ENCODE data around the gene CACNA1F.

The CACNA1F gene

GRCh38 chrX:49179358-49179757 is 53.8 kb downstream of the CACNA1F start:
- Histone ChIP-seq H3K9ac (ENCODE audit: low read length) (no peak overlapping the region), H3K36me3 (ENCODE audit: control insufficient read depth in 1 of 2, insufficient read depth in 2 of 2, low read depth in 1 of 2, low read length in 2 of 2) (peaks cover 17 to 65% of the 10 kb centered on the region in 2 experiments), H3K27ac (ENCODE audit: low read length, poor library complexity, severe bottlenecking) (no peak overlapping the region), H2AFZ (ENCODE audit: low read depth, low read length) (no peak overlapping the region), H2AK5ac (ENCODE audit: low read length, severe bottlenecking) (no peak overlapping the region), H2BK120ac (ENCODE audit: low read depth, low read length) (no peak overlapping the region), H3K4me2 (ENCODE audit: low read length, poor library complexity, severe bottlenecking) (no peak overlapping the region), H3K27me3 (ENCODE audit: control insufficient read depth in 1 of 2, insufficient read depth in 1 of 2, low read length in 2 of 2) (no peaks in the 10 kb centered on the region), H3K9me3 (ENCODE audit: control insufficient read depth, low read length) (no peaks in the 10 kb centered on the region), H3K23ac (ENCODE audit: low read length in 2 of 2) (no peak overlapping the region), H3K4me1 (ENCODE audit: control insufficient read depth, insufficient read depth, low read depth, low read length) (peaks cover 4% of the 10 kb centered on the region), H4K91ac (ENCODE audit: low read length) (no peak overlapping the region), H2BK15ac (ENCODE audit: low read depth, poor library complexity, severe bottlenecking) (no peak overlapping the region), H3K18ac (ENCODE audit: low read depth in 1 of 2, low read length in 2 of 2) (no peak overlapping the region), H3K4me3 (ENCODE audit: insufficient read depth in 1 of 2, low read depth in 1 of 2, low read length in 2 of 2) (no peak overlapping the region), H3K4ac (ENCODE audit: low read depth in 1 of 2, low read length in 2 of 2) (no peak overlapping the region), H2BK5ac (ENCODE audit: low read depth, low read length, poor library complexity, severe bottlenecking) (no peak overlapping the region), H3K14ac (ENCODE audit: low read length in 2 of 2) (no peak overlapping the region), H3K79me1 (replicated peaks; ENCODE audit: low read length, poor library complexity, severe bottlenecking) (peaks cover 8% of the 10 kb centered on the region), H2BK12ac (ENCODE audit: low read length in 2 of 2) (no peak overlapping the region), H4K8ac (ENCODE audit: low read length) (no peak overlapping the region)
- 100% methylated on average over 1 of the region's 2 CpGs for WGBS
- no peak for DNase-seq

GRCh38 chrX:49178537-49178936 is 54.6 kb downstream of the CACNA1F start:
- H2BK15ac ChIP-seq (ENCODE audit: low read depth, poor library complexity, severe bottlenecking) = no peak overlapping the region
- H3K18ac ChIP-seq (ENCODE audit: low read depth in 1 of 2, low read length in 2 of 2) = no peak overlapping the region
- H3K27me3 ChIP-seq (ENCODE audit: control insufficient read depth in 1 of 2, insufficient read depth in 1 of 2, low read length in 2 of 2) = no peaks in the 10 kb centered on the region
- DNase-seq = no peak
- no peak overlapping the region for H3K4me3 ChIP-seq (ENCODE audit: insufficient read depth in 1 of 2, low read depth in 1 of 2, low read length in 2 of 2)
- H3K79me1 ChIP-seq (replicated peaks; ENCODE audit: low read length, poor library complexity, severe bottlenecking) = peaks cover 7% of the 10 kb centered on the region
- no peak overlapping the region for H2BK12ac ChIP-seq (ENCODE audit: low read length in 2 of 2)
- H3K23ac ChIP-seq (ENCODE audit: low read length in 2 of 2) = no peak overlapping the region
- no peak overlapping the region for H3K4ac ChIP-seq (ENCODE audit: low read depth in 1 of 2, low read length in 2 of 2)
- no peak overlapping the region for H4K8ac ChIP-seq (ENCODE audit: low read length)
- H2AFZ ChIP-seq (ENCODE audit: low read depth, low read length) = no peak overlapping the region
- no peak overlapping the region for H3K27ac ChIP-seq (ENCODE audit: low read length, poor library complexity, severe bottlenecking)
- no peaks in the 10 kb centered on the region for H3K9me3 ChIP-seq (ENCODE audit: control insufficient read depth, low read length)
- H3K14ac ChIP-seq (ENCODE audit: low read length in 2 of 2) = no peak overlapping the region
- peaks cover 23 to 67% of the 10 kb centered on the region in 2 experiments for H3K36me3 ChIP-seq (ENCODE audit: control insufficient read depth in 1 of 2, insufficient read depth in 2 of 2, low read depth in 1 of 2, low read length in 2 of 2)
- H4K91ac ChIP-seq (ENCODE audit: low read length) = no peak overlapping the region
- H2BK5ac ChIP-seq (ENCODE audit: low read depth, low read length, poor library complexity, severe bottlenecking) = no peak overlapping the region
- no peaks in the 10 kb centered on the region for H3K4me1 ChIP-seq (ENCODE audit: control insufficient read depth, insufficient read depth, low read depth, low read length)
- H3K4me2 ChIP-seq (ENCODE audit: low read length, poor library complexity, severe bottlenecking) = no peak overlapping the region
- H3K9ac ChIP-seq (ENCODE audit: low read length) = no peak overlapping the region
- H2AK5ac ChIP-seq (ENCODE audit: low read length, severe bottlenecking) = no peak overlapping the region
- no peak overlapping the region for H2BK120ac ChIP-seq (ENCODE audit: low read depth, low read length)
- WGBS = 100% methylated on average over 2 of the region's 3 CpGs

GRCh38 chrX:49177873-49178480 is 55.2 kb downstream of the CACNA1F start:
- WGBS = 97% methylated on average over 23 of the region's 23 CpGs

GRCh38 chrX:49177338-49177833 is 55.8 kb downstream of the CACNA1F start:
- H3K79me1 ChIP-seq (replicated peaks; ENCODE audit: low read length, poor library complexity, severe bottlenecking) = peaks cover 4% of the 10 kb centered on the region
- no peak overlapping the region for H3K4me2 ChIP-seq (ENCODE audit: low read length, poor library complexity, severe bottlenecking)
- H2BK5ac ChIP-seq (ENCODE audit: low read depth, low read length, poor library complexity, severe bottlenecking) = no peak overlapping the region
- H4K91ac ChIP-seq (ENCODE audit: low read length) = no peak overlapping the region
- no peak overlapping the region for H4K8ac ChIP-seq (ENCODE audit: low read length)
- WGBS = 100% methylated on average over 4 of the region's 4 CpGs
- no peak overlapping the region for H2BK15ac ChIP-seq (ENCODE audit: low read depth, poor library complexity, severe bottlenecking)
- H3K14ac ChIP-seq (ENCODE audit: low read length in 2 of 2) = no peak overlapping the region
- no peak overlapping the region for H3K4ac ChIP-seq (ENCODE audit: low read depth in 1 of 2, low read length in 2 of 2)
- peak overlapping the region; percentile 3 for H2BK120ac ChIP-seq (ENCODE audit: low read depth, low read length)
- no peak overlapping the region for H3K9ac ChIP-seq (ENCODE audit: low read length)
- H3K18ac ChIP-seq (ENCODE audit: low read depth in 1 of 2, low read length in 2 of 2) = no peak overlapping the region
- no peaks in the 10 kb centered on the region for H3K9me3 ChIP-seq (ENCODE audit: control insufficient read depth, low read length)
- H3K36me3 ChIP-seq (ENCODE audit: control insufficient read depth in 1 of 2, insufficient read depth in 2 of 2, low read depth in 1 of 2, low read length in 2 of 2) = peaks cover 20 to 63% of the 10 kb centered on the region in 2 experiments
- DNase-seq = no peak
- H2AK5ac ChIP-seq (ENCODE audit: low read length, severe bottlenecking) = no peak overlapping the region
- no peak overlapping the region for H2BK12ac ChIP-seq (ENCODE audit: low read length in 2 of 2)
- H2AFZ ChIP-seq (ENCODE audit: low read depth, low read length) = no peak overlapping the region
- H3K4me1 ChIP-seq (ENCODE audit: control insufficient read depth, insufficient read depth, low read depth, low read length) = peaks cover 5% of the 10 kb centered on the region
- no peak overlapping the region for H3K4me3 ChIP-seq (ENCODE audit: insufficient read depth in 1 of 2, low read depth in 1 of 2, low read length in 2 of 2)
- no peak overlapping the region for H3K27ac ChIP-seq (ENCODE audit: low read length, poor library complexity, severe bottlenecking)
- no peak overlapping the region for H3K23ac ChIP-seq (ENCODE audit: low read length in 2 of 2)
- H3K27me3 ChIP-seq (ENCODE audit: control insufficient read depth in 1 of 2, insufficient read depth in 1 of 2, low read length in 2 of 2) = no peaks in the 10 kb centered on the region

More at GRCh38 chrX:49177873-49178480, 55.2 kb downstream of the CACNA1F start:
- no peak overlapping the region for H2BK5ac ChIP-seq (ENCODE audit: low read depth, low read length, poor library complexity, severe bottlenecking)
- H2BK12ac ChIP-seq (ENCODE audit: low read length in 2 of 2) = no peak overlapping the region
- no peak overlapping the region for H2AFZ ChIP-seq (ENCODE audit: low read depth, low read length)
- H3K23ac ChIP-seq (ENCODE audit: low read length in 2 of 2) = no peak overlapping the region
- H4K8ac ChIP-seq (ENCODE audit: low read length) = no peak overlapping the region
- no peak overlapping the region for H2BK120ac ChIP-seq (ENCODE audit: low read depth, low read length)
- no peak overlapping the region for H4K91ac ChIP-seq (ENCODE audit: low read length)
- H3K14ac ChIP-seq (ENCODE audit: low read length in 2 of 2) = no peak overlapping the region
- H2AK5ac ChIP-seq (ENCODE audit: low read length, severe bottlenecking) = no peak overlapping the region
- no peak overlapping the region for H3K4ac ChIP-seq (ENCODE audit: low read depth in 1 of 2, low read length in 2 of 2)
- no peak for DNase-seq
- peaks cover 4% of the 10 kb centered on the region for H3K4me1 ChIP-seq (ENCODE audit: control insufficient read depth, insufficient read depth, low read depth, low read length)
- no peak overlapping the region for H3K18ac ChIP-seq (ENCODE audit: low read depth in 1 of 2, low read length in 2 of 2)
- no peaks in the 10 kb centered on the region for H3K27me3 ChIP-seq (ENCODE audit: control insufficient read depth in 1 of 2, insufficient read depth in 1 of 2, low read length in 2 of 2)
- peaks cover 21 to 66% of the 10 kb centered on the region in 2 experiments for H3K36me3 ChIP-seq (ENCODE audit: control insufficient read depth in 1 of 2, insufficient read depth in 2 of 2, low read depth in 1 of 2, low read length in 2 of 2)
- H3K79me1 ChIP-seq (replicated peaks; ENCODE audit: low read length, poor library complexity, severe bottlenecking) = peaks cover 4% of the 10 kb centered on the region
- H3K9ac ChIP-seq (ENCODE audit: low read length) = no peak overlapping the region
- H3K4me2 ChIP-seq (ENCODE audit: low read length, poor library complexity, severe bottlenecking) = no peak overlapping the region
- no peak overlapping the region for H2BK15ac ChIP-seq (ENCODE audit: low read depth, poor library complexity, severe bottlenecking)
- no peak overlapping the region for H3K27ac ChIP-seq (ENCODE audit: low read length, poor library complexity, severe bottlenecking)
- H3K9me3 ChIP-seq (ENCODE audit: control insufficient read depth, low read length) = no peaks in the 10 kb centered on the region
- no peak overlapping the region for H3K4me3 ChIP-seq (ENCODE audit: insufficient read depth in 1 of 2, low read depth in 1 of 2, low read length in 2 of 2)
